ENCODE results near the gene MAPK12. TPM values are rescaled to one million over a fixed set of nuclear protein-coding genes. Genes with fewer than 3 reads are reported as not detected.

Gene MAPK12
- polyA plus RNA-seq, 1 experiment, result 26.6 TPM

DNA sequence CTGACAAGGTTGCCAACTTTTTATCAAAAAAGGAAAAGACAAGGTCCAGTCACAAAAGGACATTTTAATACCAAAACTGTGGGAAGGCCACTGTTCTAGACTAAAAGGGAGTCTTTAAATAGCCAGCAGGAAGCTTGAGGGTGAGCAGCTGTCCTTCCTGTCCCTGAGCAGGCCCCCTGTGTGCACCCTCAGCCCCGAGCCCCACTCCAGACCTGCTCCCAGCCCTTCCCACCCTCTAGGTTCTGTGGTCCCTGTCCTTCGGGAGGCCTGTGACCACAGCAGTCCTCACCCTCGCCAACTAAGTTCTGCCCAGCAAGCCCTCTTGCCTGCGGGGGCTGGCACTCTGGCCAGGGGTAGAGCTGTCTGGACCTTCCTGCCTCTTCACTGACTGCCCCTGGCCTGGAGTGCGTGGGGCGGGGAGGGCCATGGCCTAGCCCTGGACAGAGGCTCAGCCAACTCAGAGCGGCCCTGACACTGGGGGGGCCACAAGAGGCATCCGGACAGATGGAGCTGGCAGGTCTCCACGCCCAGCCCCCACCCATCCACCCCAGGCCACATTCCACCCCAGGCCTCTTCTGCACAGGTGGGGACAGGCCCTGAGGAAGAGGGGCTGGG is 47.6 kb upstream of the MAPK12 start:
- H3K9me3 ChIP-seq (ENCODE audit: control insufficient read depth, insufficient read depth, low read length), result peaks cover 3% of the 10 kb centered on the region; the same call in 1 of the 2 replicates
- TF ChIP-seq, protein P1, sequence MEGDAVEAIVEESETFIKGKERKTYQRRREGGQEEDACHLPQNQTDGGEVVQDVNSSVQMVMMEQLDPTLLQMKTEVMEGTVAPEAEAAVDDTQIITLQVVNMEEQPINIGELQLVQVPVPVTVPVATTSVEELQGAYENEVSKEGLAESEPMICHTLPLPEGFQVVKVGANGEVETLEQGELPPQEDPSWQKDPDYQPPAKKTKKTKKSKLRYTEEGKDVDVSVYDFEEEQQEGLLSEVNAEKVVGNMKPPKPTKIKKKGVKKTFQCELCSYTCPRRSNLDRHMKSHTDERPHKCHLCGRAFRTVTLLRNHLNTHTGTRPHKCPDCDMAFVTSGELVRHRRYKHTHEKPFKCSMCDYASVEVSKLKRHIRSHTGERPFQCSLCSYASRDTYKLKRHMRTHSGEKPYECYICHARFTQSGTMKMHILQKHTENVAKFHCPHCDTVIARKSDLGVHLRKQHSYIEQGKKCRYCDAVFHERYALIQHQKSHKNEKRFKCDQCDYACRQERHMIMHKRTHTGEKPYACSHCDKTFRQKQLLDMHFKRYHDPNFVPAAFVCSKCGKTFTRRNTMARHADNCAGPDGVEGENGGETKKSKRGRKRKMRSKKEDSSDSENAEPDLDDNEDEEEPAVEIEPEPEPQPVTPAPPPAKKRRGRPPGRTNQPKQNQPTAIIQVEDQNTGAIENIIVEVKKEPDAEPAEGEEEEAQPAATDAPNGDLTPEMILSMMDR (IDR thresholded peaks at IDR 0.05; ENCODE audit: low read depth, low read length), result no peak
- peak overlapping the region; percentile 61 for H3K27ac ChIP-seq (ENCODE audit: low read depth, low read length)
- DNase-seq (ENCODE audit: low read depth, low spot score), result no peak
- no peak overlapping the region for H3K4me3 ChIP-seq (ENCODE audit: low read depth, low read length)
- POLR2A ChIA-PET, result no interaction called here
- CTCF ChIA-PET, result no interaction called here
- H3K27me3 ChIP-seq (ENCODE audit: control insufficient read depth, insufficient read depth, low read length), result peaks cover 2% of the 10 kb centered on the region

DNA sequence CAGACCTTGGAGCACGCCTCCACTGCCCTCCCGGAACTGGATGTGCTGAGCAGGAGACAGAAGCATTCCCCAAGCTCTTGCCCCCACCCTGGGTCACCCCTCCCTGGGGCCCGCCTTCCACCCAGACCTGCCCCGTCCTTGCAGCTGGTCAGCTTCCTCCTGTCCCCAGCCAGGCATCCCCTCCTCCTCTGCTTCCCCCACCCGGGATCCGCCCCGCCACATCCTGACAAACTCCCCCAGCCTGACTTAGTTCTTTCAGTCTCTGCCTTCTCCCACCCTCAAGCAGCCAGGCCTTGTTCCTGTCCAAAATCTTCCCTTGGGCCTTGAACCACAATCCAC is 47.1 kb upstream of the MAPK12 start:
- Histone ChIP-seq H3K4me3 (ENCODE audit: low read depth, low read length) (no peak overlapping the region), H3K27ac (ENCODE audit: low read depth, low read length) (peak overlapping the region; percentile 61), H3K27me3 (ENCODE audit: control insufficient read depth, insufficient read depth, low read length) (peaks cover 2% of the 10 kb centered on the region), H3K9me3 (ENCODE audit: control insufficient read depth, insufficient read depth, low read length) (peaks cover 3% of the 10 kb centered on the region; the same call in 1 of the 2 replicates)
- CTCF ChIA-PET, result no interaction called here
- POLR2A ChIA-PET, result no interaction called here
- TF ChIP-seq, protein P1 (IDR thresholded peaks at IDR 0.05; ENCODE audit: low read depth, low read length), result no peak
- no peak for DNase-seq (ENCODE audit: low read depth, low spot score)

GRCh38 chr22:50307890-50308596 is 46.6 kb upstream of the MAPK12 start:
- Histone ChIP-seq H3K27me3 (ENCODE audit: control insufficient read depth, insufficient read depth, low read length) (peaks cover 2% of the 10 kb centered on the region), H3K27ac (ENCODE audit: low read depth, low read length) (peak overlapping the region; percentile 61), H3K9me3 (ENCODE audit: control insufficient read depth, insufficient read depth, low read length) (peaks cover 3% of the 10 kb centered on the region; the same call in 1 of the 2 replicates), H3K4me3 (ENCODE audit: low read depth, low read length) (no peak overlapping the region)
- TF ChIP-seq, protein P1 (IDR thresholded peaks at IDR 0.05; ENCODE audit: low read depth, low read length), result no peak
- ChIA-PET CTCF (no interaction called here), POLR2A (no interaction called here)
- no peak for DNase-seq (ENCODE audit: low read depth, low spot score)

- Histone ChIP-seq H3K9me3 (ENCODE audit: control insufficient read depth, insufficient read depth, low read length) (peaks cover 3% of the 10 kb centered on the region; the same call in 1 of the 2 replicates), H3K27ac (ENCODE audit: low read depth, low read length) (peak within 1 kb of the TSS; percentile 91), H3K4me3 (ENCODE audit: low read depth, low read length) (peak within 1 kb of the TSS; percentile 93), H3K27me3 (ENCODE audit: control insufficient read depth, insufficient read depth, low read length) (peaks cover under 1% of the 10 kb centered on the region)
- TF ChIP-seq, protein P1 (IDR thresholded peaks at IDR 0.05; ENCODE audit: low read depth, low read length), result no peak
- ChIA-PET POLR2A (interaction anchor here (1.3 to 2.4 kb wide), 3 partner anchors 9 to 35 kb away, joined by 3 to 19 read pairs (median 9); no protein-coding TSS in a partner anchor), CTCF (no interaction called here)
- peak; percentile 34 for DNase-seq (ENCODE audit: low read depth, low spot score)
Measured at GRCh38 chr22:50306753-50307749, 45.6 kb upstream of the MAPK12 start, which contains the start of gene PLXNB2. Gene PLXNB2, minus strand, starts transcription at chr22:50307646. Its CDS starts 17,062 bp downstream, at chr22:50290584.

All from AG04450 (cell line).